GM12874 (cell line): ENCODE results near the gene FIZ1.

ENCODE experiments used
- CTCF ChIP-seq: IDR thresholded peaks from 2 replicates; pipeline ENCODE4 v1.5.1; 2011; ENCODE audit warnings: low read depth, mild to moderate bottlenecking, control low read depth, low read length, moderate library complexity; ENCODE audit not compliant: insufficient read depth

FIZ1 gene

GRCh38 chr19:55599468-55599841 lies at the start of gene FIZ1:
Gene FIZ1 (minus strand): TSS chr19:55599517. CDS start chr19:55597865, 1,652 bp downstream.
- TF ChIP-seq CTCF = no peak

GRCh38 chr19:55648585-55649267 lies 49.4 kb upstream of the FIZ1 start:
- TF ChIP-seq CTCF = no peak

- TF ChIP-seq CTCF = no peak
Observed at GRCh38 chr19:55647732-55648584, 48.6 kb upstream of the FIZ1 start, which contains the start of gene CCDC106. Gene CCDC106 (plus strand): TSS chr19:55648212. CDS start chr19:55649047, 835 bp downstream.

GRCh38 chr19:55646889-55647731 lies 47.8 kb upstream of the FIZ1 start:
- no peak for TF ChIP-seq CTCF

- no peak for TF ChIP-seq CTCF
Observed at GRCh38 chr19:55645512-55645881, 46.2 kb upstream of the FIZ1 start.

- TF ChIP-seq CTCF = no peak
Observed at GRCh38 chr19:55644842-55645511, 45.7 kb upstream of the FIZ1 start.
